Inflammatory macrophage (primary cell): ENCODE results near the gene ELL2.
A peak's percentile ranks its signal among the peaks of the same experiment; 100 is the strongest.

Source experiments
- DNase-seq, 2 donors: peaks; one replicate each; pipeline ENCODE4 v3.0.0-alpha.2; 2020 to 2022

Gene ELL2

GRCh38 chr5:95956021-95956899 lies 5.4 kb downstream of the ELL2 start:
- peak; percentile 18 to 38 for DNase-seq

- DNase-seq, result no peak
Measured at GRCh38 chr5:95954716-95955115, 6.9 kb downstream of the ELL2 start.

- no peak for DNase-seq
Measured at GRCh38 chr5:95953021-95953702, 8.5 kb downstream of the ELL2 start.

GRCh38 chr5:95951916-95952315 lies 9.7 kb downstream of the ELL2 start:
- no peak for DNase-seq

GRCh38 chr5:95949810-95950209 lies 11.8 kb downstream of the ELL2 start:
- no peak for DNase-seq

GRCh38 chr5:95948631-95949030 lies 13.0 kb downstream of the ELL2 start:
- DNase-seq, result no peak

GRCh38 chr5:95946451-95946850 lies 15.2 kb downstream of the ELL2 start:
- no peak for DNase-seq

- DNase-seq, result no peak
Measured at GRCh38 chr5:95942968-95943367, 18.7 kb downstream of the ELL2 start.

GRCh38 chr5:95942414-95942813 lies 19.2 kb downstream of the ELL2 start:
- DNase-seq, result no peak

- DNase-seq, result no peak
Measured at GRCh38 chr5:95941756-95942155, 19.9 kb downstream of the ELL2 start.

- DNase-seq, result no peak
Measured at GRCh38 chr5:95940758-95941682, 20.6 kb downstream of the ELL2 start.

GRCh38 chr5:95939465-95939864 lies 22.2 kb downstream of the ELL2 start:
- no peak for DNase-seq

GRCh38 chr5:95938766-95939165 lies 22.9 kb downstream of the ELL2 start:
- DNase-seq, result no peak

GRCh38 chr5:95938347-95938746 lies 23.3 kb downstream of the ELL2 start:
- no peak for DNase-seq

- no peak for DNase-seq
Measured at GRCh38 chr5:95937607-95938152, 24.0 kb downstream of the ELL2 start.

- no peak for DNase-seq
Measured at GRCh38 chr5:95936812-95937397, 24.7 kb downstream of the ELL2 start.

GRCh38 chr5:95935553-95936100 lies 26.0 kb downstream of the ELL2 start:
- DNase-seq, result no peak

GRCh38 chr5:95934207-95934804 lies 27.3 kb downstream of the ELL2 start:
- DNase-seq, result no peak

- DNase-seq, result no peak
Measured at GRCh38 chr5:95932941-95933340, 28.7 kb downstream of the ELL2 start.

GRCh38 chr5:95931079-95931833 lies 30.4 kb downstream of the ELL2 start:
- no peak for DNase-seq
